ENCODE measurements around the gene WDR59. TPM values are rescaled to one million over a fixed set of nuclear protein-coding genes. Genes with fewer than 3 reads are reported as not detected.

WDR59 gene
- total RNA-seq, 1 donor: 19.9 TPM

GRCh38 chr16:75012380-75013081, 27.6 kb upstream of the WDR59 start:
- no peak for TF ChIP-seq CTCF (IDR thresholded peaks at IDR 0.05; ENCODE audit: insufficient read depth, low read depth, low read length)
- H3K4me3 ChIP-seq (ENCODE audit: low read depth, low read length): no peak overlapping the region
- DNase-seq (ENCODE audit: low read depth): no peak

- DNase-seq (ENCODE audit: low read depth): peak; percentile 84
- no peak overlapping the region for H3K4me3 ChIP-seq (ENCODE audit: low read depth, low read length)
- TF ChIP-seq CTCF (IDR thresholded peaks at IDR 0.05; ENCODE audit: insufficient read depth, low read depth, low read length): no peak
Observed at GRCh38 chr16:75011634-75012307, 26.8 kb upstream of the WDR59 start.

- DNase-seq (ENCODE audit: low read depth): no peak
- H3K4me3 ChIP-seq (ENCODE audit: low read depth, low read length): no peak overlapping the region
- TF ChIP-seq CTCF (IDR thresholded peaks at IDR 0.05; ENCODE audit: insufficient read depth, low read depth, low read length): no peak
Observed at GRCh38 chr16:75010427-75010826, 25.5 kb upstream of the WDR59 start.

GRCh38 chr16:75007443-75007842, 22.5 kb upstream of the WDR59 start:
- no peak for DNase-seq (ENCODE audit: low read depth)
- no peak for TF ChIP-seq CTCF (IDR thresholded peaks at IDR 0.05; ENCODE audit: insufficient read depth, low read depth, low read length)
- no peak overlapping the region for H3K4me3 ChIP-seq (ENCODE audit: low read depth, low read length)

GRCh38 chr16:75005697-75006096, 20.8 kb upstream of the WDR59 start:
- no peak for DNase-seq (ENCODE audit: low read depth)
- no peak for TF ChIP-seq CTCF (IDR thresholded peaks at IDR 0.05; ENCODE audit: insufficient read depth, low read depth, low read length)
- H3K4me3 ChIP-seq (ENCODE audit: low read depth, low read length): no peak overlapping the region

- DNase-seq (ENCODE audit: low read depth): no peak
- no peak overlapping the region for H3K4me3 ChIP-seq (ENCODE audit: low read depth, low read length)
- TF ChIP-seq CTCF (IDR thresholded peaks at IDR 0.05; ENCODE audit: insufficient read depth, low read depth, low read length): no peak
Observed at GRCh38 chr16:75004460-75004859, 19.5 kb upstream of the WDR59 start.
